SKM-1 treated with dmso at 0.1 percent for 144 hours (cell line): ENCODE measurements around the gene IGSF9B.

Experiments used
- DNase-seq: peaks from one replicate; lab custom pipeline; 2025; ENCODE audit not compliant: unreplicated experiment; lab: John Stamatoyannopoulos, UW

The IGSF9B gene

DNA sequence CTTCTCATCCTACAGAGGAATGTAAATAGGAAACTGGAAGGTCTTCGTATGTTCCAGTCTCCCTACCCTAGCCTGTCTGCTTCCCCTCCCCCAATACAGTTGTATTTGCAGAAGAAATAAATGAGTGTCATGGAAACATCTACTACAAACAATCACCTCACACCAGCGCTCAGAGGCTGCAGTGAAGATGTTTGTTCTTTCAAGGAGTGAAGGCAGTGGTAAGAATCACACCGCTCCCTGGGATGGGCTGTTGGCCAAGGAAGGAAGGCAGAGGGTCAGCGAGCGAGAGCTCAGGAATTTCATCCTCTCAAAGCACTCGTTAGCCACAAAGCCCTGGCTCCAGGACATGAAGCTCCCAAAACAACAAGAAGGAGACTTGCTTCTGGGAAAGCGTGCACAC is 1.1 kb upstream of the IGSF9B start:
- DNase-seq = no peak

DNA sequence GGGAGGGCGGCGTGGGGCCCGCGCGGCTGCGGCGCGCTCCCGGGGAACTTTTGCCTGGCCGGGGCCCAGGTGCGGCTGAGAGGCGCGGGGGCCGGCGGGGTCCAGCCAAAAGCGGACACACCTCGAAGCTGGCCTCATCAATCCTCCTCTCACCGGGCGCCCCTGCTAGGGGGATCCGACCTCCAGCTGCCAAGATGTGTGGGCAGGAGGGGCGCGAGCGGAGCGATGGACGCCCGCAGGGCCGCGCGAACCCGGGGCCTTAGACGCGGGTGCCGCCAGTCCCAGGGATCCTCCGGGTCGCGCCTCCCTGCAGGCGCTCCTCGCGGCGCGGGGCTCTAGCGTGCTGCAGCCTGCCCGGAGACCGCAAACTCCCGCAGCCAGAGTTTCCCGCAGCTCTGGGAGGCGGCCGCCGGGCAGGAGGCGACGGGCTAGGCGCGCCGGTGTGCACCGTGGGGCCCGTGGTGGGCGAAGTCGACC is 785 bp downstream of the IGSF9B start:
- DNase-seq = no peak

DNA sequence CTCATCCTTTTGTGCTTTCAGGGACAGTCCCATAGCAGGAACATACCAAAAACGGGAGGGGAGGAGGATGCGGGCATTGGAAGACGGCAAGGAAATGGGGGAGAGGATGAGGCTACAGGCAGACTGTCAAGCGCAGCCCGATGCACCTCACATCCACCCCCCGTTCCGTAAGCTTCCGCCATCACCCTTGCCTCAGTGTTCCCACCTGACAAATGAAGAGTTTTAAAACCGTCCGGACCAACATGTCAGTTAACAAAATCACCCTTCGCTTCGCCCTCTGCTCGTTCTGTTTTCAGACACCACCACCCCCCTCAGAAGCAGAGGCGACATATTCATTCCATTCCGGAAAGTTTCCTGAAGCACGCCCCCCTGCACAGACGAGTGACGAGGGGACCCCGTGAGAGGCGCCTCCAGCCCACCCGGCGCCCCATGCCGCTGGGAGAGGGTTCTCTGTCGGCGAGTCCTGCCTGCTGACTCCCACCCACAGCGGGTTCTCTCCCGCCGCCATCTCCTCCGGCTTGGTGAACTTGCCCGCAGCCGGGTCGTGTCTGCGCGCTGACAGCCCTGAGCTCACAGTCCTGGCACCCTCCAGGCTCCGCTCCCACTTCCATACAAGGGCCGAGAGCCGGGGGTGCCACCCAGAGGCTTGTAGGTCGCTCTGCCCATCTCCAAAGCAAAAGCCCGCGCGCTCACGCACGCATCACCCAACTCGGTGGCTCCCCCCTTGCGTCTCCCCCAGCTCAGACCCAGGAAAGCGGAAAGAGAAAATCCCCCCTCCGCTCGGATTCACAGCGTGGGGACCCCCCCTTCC is 1.5 kb downstream of the IGSF9B start:
- DNase-seq = no peak

DNA sequence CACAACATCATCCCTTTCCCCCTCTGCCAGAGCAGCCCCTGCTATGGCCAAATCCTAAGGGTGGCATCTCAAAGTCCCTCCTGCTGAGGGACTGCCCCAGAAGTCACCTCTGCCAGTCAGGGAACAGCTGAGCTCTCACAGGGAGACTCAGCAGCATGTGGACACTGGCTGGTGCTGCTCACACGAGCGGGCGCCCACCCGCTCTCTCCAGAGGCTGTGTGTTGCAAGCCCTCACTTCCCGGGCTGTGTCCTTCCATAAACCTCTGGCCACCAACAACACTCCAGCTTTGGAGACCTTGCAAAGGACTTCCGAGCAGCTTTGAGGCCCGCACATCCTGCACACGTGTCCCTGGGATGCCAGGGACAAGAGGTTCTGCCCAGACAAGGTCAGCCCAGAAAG is 2.8 kb downstream of the IGSF9B start:
- no peak for DNase-seq

DNA sequence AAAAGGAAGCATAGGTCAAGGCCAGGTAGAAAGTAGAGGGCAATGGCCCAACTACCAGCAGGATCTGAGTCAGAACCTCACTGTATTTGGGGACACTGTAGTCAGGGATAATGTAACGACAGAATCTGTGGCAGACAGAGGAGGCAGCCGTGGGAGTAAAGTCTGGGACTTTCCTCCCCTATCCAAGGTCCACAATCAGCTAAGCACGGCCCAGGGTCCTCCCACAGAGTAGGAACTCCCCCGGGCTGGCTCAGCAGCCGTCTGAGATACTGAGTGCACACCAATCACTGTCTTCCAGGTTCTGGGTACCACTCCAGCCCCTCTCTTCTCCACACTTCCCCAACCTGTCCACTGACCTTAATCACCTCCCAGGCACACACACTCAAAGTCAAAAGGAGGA is 3.2 kb downstream of the IGSF9B start:
- no peak for DNase-seq

DNA sequence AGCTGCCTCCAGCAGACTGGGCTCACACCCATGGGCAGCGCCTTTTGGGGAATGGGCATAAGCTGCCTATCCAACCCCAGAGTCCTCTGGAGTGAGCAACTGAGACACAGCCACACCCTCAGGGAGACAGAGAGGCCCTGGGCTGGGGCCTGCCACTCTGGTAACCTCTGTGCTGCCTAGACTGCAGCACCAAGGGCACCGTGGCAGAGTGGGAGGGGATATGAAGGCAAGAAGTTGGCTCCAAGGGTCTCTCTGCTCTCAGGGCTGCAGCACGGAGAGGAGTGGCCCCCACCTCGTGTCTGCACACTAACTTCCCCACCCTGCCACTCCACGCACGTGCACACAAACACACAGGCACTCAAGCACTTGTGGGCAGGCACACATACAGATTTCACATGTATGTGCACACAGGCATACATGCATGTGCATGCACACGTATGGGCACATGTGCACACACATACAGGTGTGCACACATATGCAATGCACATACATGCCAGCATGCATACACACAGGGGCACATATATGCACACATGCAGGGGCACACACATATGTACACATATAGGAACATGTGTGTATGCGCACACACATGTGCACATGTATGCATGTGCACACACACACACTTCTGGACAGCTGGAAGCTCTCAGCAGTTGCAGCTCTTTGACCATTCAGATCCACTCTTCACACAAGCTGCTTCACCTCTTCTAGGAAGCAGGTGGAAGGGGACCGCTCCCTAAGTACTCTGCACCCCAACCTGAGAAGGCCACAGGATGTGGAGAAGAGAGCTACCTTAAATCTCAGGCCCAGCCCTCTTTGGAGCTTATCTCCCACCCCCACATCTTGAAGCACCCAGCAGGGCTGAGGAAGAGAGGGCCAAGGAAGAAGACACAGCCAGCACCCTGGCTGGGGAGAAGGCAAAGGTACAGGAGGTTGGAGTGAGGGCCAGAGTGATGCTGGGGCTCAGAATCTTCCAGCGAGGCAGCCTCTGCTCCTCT is 4.3 kb downstream of the IGSF9B start:
- DNase-seq = no peak

DNA sequence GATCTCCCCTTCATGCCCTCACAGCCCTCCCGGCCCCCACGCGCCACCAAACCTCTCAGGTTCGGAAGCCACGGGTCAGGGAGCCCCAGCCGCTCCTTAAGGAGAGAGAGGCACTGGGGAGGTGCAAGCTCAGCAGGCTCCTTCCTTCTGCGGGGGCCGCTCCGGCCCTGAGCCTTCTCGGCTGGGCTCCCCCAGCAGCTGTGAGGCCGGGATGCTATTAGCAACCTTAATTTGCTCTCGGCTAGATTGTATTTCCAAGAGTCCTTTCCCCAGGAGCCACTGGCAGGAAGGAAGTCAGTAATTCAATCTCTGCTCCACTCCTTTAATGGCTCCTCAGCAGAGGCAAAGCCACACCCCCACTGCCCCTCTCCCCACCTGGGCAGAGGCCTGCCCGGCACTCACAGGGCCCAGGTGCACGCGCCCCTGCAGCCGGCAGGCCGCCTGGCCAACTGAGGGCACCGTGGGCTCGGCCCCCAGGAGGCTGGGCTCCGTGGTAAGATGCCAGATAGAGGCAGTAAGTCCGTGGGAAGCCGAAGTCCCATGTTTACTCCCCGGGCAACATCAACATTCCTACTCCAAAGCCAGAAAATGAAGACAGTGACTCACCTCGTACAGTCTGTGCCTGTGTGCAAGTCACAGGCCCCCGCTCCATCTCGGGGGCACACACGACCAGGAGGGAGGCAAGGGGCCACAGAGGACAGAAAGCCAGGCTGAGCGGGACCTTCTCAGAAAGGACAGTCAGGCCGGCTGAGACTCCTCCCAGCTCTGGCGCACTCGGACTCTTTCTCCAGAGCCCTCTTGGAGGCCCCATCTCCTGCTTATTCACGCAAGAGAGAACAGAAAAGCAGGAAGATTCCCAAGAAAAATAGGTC is 5.2 kb downstream of the IGSF9B start:
- DNase-seq = no peak

DNA sequence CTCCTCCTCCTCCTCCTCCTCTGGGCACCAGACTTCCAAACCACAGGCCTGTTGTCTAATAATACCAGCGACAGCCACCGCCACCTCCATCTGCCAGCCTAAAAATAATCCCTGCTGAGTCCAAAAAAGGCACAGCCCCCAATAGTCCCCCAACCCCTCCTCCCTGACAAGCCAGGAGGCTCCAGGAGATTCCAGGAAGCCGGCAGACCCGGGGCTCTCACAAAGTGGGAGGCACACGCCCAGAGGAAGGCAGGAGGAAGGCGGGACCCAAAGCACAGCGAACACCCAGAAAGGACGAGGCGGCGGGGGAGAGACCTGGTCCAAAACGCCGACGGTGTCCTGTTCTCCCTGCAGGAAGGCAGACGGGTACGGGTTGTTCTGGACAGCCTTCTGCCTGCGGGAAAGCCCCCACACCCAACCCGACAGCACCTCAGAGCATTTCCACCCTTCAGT is 5.9 kb downstream of the IGSF9B start:
- no peak for DNase-seq

DNA sequence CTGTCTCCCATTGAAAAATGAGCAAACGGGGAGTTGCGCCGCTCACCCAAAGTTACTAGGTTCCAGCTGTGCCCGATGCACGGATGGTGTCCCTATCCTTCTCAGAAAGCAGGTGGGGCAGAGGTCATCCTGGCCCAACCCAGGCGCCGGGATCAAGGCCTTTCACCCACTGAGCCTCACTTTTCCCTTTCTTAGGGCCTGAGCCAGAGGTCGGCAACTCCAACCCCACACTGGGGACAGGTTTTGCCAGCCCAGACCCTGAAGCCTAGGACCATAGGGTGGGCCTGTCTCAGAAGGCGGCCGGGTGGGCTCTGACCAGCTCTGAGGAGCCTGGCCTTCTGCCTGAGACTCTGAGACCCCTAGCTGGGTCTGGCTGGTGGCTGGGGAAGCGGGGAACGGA is 6.3 kb downstream of the IGSF9B start:
- DNase-seq = no peak

DNA sequence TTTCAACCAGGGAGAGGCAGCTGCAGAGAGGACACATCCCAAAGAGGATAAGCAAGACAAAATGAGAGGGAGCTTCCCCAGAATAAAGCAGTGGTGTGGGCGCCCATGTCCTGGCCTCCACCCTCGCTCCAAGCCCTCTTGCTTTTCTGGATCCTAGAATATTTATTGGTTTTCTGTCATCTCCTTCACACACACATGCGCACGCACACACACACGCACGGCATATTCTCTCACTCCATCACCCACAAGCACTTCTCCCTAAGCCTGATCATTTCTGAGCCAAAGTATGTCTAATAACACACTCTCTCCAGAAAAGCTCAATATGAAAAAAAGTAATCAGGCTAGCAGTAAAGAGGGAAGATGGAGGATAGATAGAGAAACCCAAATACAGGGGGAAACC is 7.6 kb downstream of the IGSF9B start:
- no peak for DNase-seq

DNA sequence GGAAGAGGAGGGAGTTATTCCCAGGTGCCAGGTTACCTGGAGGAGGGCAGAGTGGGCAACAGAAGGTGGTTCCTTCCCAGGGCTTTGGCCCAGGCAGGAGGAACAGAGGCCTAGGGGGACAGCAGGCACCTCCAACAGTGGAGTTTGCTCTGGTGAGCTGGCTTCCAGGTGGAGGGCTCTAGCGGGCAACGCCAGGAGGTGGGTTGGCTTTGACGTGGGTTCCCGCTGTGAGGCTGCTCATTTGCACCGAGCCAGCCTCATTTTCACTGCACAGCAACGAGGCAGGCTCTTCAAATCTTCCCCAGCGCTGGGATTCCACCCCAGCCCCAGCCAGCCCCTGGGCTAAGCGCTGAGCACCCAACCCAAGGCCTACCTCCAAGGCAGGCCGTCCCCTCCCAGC is 8.1 kb downstream of the IGSF9B start:
- DNase-seq = no peak

DNA sequence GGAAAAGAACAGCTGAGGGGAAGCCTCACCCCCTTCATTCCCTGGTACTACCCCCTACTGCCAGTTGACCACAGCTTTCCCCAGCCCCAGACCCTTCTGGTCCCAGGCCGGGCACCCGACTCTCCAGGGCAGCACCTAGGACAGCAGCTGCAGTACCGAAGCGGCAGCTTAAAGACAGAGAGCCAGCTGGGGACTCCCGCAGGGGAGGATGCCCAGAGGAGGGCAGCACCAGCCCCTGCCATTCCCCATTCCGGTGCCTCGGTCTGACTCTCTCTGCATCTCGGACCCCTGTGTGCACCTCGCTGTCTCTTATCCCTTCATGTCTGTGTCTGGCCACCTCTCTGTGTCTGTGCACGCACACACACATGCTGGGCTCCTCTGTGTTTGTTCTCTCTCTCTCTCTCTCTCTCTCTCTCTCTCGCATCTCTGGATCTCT is 9.4 kb downstream of the IGSF9B start:
- DNase-seq = no peak

DNA sequence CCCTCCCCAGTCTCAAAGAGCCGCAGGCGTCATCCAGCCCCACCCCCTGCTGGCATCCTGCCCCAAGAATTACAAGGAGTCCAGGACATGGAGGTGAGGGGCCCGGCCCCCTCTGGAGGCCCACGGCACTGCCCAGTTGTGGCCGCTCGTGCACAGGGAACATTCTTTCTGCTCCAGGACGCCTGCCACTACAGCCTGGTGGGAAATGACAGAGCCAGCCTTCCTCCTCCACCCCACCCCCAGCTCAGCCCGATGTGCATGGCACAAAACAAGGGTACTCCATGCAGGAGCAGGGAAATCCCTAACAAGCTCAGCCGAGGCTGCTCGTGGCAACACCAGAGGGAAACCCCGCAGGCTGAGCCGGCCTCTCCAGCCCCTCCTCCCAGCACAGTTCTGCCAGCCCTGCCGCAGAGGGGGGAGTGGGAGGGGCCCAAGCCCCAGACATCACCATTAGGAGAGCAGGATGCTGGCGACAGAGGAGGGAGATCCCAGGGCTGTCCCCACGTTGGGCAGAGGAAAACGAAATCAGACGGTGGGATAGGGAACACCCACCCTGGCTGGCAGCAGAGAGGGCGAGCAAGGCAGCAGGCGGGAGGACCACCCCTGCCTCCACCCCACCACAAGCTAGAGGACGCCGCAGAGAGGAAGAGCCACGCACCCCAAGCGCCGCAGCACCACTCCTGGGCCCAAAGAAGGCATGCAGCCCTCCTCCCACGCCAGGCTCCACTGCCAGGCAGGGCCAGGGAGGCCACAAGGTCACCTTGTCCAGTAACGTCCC is 10.0 kb downstream of the IGSF9B start:
- no peak for DNase-seq

DNA sequence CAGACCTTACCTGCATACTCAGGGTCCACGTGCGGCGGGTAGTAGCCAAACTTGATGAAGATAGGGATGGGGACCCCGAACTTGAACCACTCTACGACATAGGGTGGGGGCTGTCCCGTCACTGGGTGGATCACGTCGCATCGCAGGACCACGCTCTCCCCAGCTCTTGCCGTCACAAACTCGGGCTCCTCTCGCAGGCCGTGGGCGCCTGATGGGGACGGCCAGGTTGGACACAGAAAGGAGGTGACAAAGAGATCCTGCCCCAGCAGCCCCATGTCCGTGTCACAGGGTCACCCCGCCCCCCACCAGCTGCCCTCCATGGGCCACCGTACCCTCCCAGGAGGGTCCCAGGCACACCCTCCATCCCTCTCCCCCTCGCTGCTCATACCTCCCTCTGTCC is 10.7 kb downstream of the IGSF9B start:
- no peak for DNase-seq

DNA sequence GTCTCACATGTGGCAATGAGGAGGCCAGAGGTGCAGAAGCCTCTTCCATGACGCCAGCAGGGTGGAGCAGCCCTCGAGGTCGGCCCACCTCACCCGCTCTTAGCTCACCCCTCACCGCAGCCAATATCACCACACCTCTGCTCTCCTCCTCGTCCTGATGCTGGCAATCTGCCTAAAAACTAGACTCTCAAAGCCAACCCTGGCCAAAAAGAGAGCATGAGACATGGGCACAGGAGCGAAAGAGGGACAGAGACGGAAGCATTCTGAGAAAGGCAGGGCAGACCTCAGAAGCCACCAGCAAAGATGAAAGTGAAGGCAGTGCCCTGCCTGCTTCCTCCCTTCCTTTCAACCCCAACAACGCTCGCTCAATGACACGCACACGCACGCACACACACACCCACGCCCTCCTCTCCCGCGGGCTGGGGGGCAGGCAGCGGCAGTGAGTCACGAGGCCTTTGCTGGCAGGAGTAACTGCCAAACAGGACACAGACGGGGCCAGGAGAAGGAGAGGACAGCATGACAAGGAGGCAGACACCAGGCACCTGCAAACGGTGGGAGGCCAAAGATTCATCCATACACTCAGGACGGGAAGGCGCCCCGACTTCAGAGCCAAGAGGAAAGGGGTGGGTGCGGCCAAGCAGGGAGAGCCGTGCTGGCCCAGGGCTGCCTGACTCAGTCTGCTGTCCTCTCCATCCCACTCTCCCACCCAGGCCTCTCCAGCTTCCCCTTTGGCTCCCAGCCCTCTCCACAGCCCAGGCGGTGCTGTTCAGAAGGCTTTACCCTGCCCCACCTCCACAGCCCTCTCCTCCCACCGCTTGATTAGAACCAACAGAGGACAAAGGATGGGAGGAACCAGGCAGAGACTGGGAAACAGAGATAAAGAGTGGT is 11.4 kb downstream of the IGSF9B start:
- no peak for DNase-seq

DNA sequence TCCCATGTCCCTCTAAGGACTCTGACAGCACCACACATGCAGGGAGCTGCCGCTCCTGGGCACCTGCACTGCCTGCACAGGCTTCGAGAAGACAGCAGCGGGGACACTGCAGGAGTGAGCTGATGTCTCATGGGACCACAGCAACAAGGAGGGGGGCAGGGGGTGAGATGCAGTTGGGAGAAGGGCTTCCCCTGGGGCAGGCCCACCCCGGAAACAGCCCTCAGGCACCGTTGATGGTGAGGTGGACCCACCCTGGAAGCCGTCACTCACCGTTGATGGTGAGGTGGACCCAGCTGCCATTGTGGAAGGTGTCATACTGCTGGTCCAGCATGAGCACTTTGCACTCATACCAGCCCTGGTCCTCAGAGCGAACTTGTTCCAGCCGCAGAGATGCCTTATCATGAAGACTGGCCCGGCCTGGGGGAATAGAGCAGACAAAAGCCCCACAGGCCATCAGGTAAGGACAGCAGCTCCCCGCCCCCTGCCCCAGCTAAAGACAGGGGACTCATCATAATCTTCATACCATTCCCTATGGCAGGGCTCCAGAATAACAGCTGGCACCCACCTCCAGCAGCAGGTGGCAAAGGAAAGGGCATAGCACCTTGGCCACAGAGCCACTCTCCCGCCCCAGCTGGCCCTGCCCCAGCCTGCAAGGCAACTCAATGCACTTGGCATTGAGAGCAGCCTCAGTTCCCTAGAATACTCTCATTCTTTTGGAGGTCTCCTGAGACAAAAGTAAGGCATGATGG is 12.6 kb downstream of the IGSF9B start:
- no peak for DNase-seq

DNA sequence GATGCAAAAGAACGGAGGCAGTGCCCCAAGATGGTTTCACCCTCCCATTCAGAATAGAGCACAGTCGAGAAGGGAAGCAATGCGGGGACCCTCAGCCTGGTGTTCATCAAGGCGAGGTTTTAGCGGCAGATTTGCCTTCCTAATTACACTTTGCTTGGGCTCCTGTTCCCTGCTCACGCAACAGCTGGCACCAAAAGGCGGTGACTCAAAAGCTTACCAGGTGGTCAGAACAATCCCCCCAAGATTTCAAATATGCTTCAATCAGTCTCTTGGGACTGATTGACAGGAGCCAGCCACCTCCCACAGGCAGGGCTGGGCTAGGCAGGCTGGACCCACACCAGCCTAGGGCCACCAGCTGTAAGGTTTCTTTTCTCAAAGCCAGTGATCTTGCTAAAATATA is 14.2 kb downstream of the IGSF9B start:
- no peak for DNase-seq

DNA sequence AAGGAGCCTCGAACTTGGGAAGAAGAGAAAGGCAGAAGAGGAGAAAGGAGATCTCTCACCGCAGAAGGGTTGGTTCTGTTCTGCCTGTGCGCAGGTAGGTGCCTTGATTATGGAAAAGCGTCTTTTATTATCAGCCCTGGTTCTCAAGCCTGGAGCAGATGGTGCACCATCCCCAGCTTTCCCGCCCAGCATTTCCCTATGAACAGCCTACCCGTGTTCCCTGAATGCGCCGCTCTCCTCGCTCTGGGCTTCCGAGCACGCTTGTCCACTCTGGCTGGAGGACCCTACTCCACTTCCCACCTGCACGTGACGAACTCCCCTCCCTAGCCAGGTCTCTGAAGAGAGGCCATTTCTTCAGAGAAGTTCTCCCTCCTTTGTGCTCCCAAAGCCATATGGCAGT is 15.2 kb downstream of the IGSF9B start:
- DNase-seq = no peak
